Measurements from ENCODE around the gene STX8.

Gene STX8

GRCh38 chr17:9519583-9520272 is 55.9 kb downstream of the STX8 start:
- DNase-seq: no peak
- in situ Hi-C loops (cut with MboI; ENCODE audit: low pct_unique_long_range_greater_than_20kb, low sequenced_read_pairs): no loop called here

- in situ Hi-C loops (cut with MboI; ENCODE audit: low pct_unique_long_range_greater_than_20kb, low sequenced_read_pairs): no loop called here
- DNase-seq: no peak
These were observed 58.2 kb downstream of the STX8 start for GRCh38 chr17:9517396-9517795.

GRCh38 chr17:9513266-9513665 is 62.4 kb downstream of the STX8 start:
- DNase-seq: no peak
- in situ Hi-C loops (cut with MboI; ENCODE audit: low pct_unique_long_range_greater_than_20kb, low sequenced_read_pairs): no loop called here

- no peak for DNase-seq
- in situ Hi-C loops (cut with MboI; ENCODE audit: low pct_unique_long_range_greater_than_20kb, low sequenced_read_pairs): no loop called here
These were observed 63.1 kb downstream of the STX8 start for GRCh38 chr17:9512323-9513168.

- in situ Hi-C loops (cut with MboI; ENCODE audit: low pct_unique_long_range_greater_than_20kb, low sequenced_read_pairs): no loop called here
- peak; percentile 36 for DNase-seq
These were observed 66.3 kb downstream of the STX8 start for GRCh38 chr17:9509236-9509816.

- DNase-seq: no peak
- in situ Hi-C loops (cut with MboI; ENCODE audit: low pct_unique_long_range_greater_than_20kb, low sequenced_read_pairs): no loop called here
These were observed 76.6 kb downstream of the STX8 start for GRCh38 chr17:9499041-9499440.

- in situ Hi-C loops (cut with MboI; ENCODE audit: low pct_unique_long_range_greater_than_20kb, low sequenced_read_pairs): no loop called here
- DNase-seq: no peak
These were observed 77.1 kb downstream of the STX8 start for GRCh38 chr17:9498490-9498889.

- DNase-seq: no peak
- in situ Hi-C loops (cut with MboI; ENCODE audit: low pct_unique_long_range_greater_than_20kb, low sequenced_read_pairs): no loop called here
These were observed 87.1 kb downstream of the STX8 start for GRCh38 chr17:9488556-9488955.

- DNase-seq: no peak
- in situ Hi-C loops (cut with MboI; ENCODE audit: low pct_unique_long_range_greater_than_20kb, low sequenced_read_pairs): no loop called here
These were observed 88.2 kb downstream of the STX8 start for GRCh38 chr17:9487406-9487805.

GRCh38 chr17:9484789-9485188 is 90.8 kb downstream of the STX8 start:
- no peak for DNase-seq
- in situ Hi-C loops (cut with MboI; ENCODE audit: low pct_unique_long_range_greater_than_20kb, low sequenced_read_pairs): no loop called here

- in situ Hi-C loops (cut with MboI; ENCODE audit: low pct_unique_long_range_greater_than_20kb, low sequenced_read_pairs): no loop called here
- DNase-seq: no peak
These were observed 95.7 kb downstream of the STX8 start for GRCh38 chr17:9479964-9480363.

- DNase-seq: no peak
- in situ Hi-C loops (cut with MboI; ENCODE audit: low pct_unique_long_range_greater_than_20kb, low sequenced_read_pairs): no loop called here
These were observed 96.7 kb downstream of the STX8 start for GRCh38 chr17:9478889-9479288.

- no peak for DNase-seq
- in situ Hi-C loops (cut with MboI; ENCODE audit: low pct_unique_long_range_greater_than_20kb, low sequenced_read_pairs): no loop called here
These were observed 100.4 kb downstream of the STX8 start for GRCh38 chr17:9475101-9475658.

GRCh38 chr17:9473711-9474110 is 101.9 kb downstream of the STX8 start:
- DNase-seq: no peak
- in situ Hi-C loops (cut with MboI; ENCODE audit: low pct_unique_long_range_greater_than_20kb, low sequenced_read_pairs): no loop called here

- no peak for DNase-seq
- in situ Hi-C loops (cut with MboI; ENCODE audit: low pct_unique_long_range_greater_than_20kb, low sequenced_read_pairs): no loop called here
These were observed 103.1 kb downstream of the STX8 start for GRCh38 chr17:9472541-9472940.

GRCh38 chr17:9472094-9472493 is 103.5 kb downstream of the STX8 start:
- in situ Hi-C loops (cut with MboI; ENCODE audit: low pct_unique_long_range_greater_than_20kb, low sequenced_read_pairs): no loop called here
- no peak for DNase-seq

GRCh38 chr17:9470171-9470570 is 105.4 kb downstream of the STX8 start:
- DNase-seq: peak; percentile 59
- in situ Hi-C loops (cut with MboI; ENCODE audit: low pct_unique_long_range_greater_than_20kb, low sequenced_read_pairs): no loop called here

GRCh38 chr17:9468937-9469336 is 106.7 kb downstream of the STX8 start:
- no peak for DNase-seq
- in situ Hi-C loops (cut with MboI; ENCODE audit: low pct_unique_long_range_greater_than_20kb, low sequenced_read_pairs): no loop called here

GRCh38 chr17:9468532-9468931 is 107.1 kb downstream of the STX8 start:
- peak; percentile 20 for DNase-seq
- in situ Hi-C loops (cut with MboI; ENCODE audit: low pct_unique_long_range_greater_than_20kb, low sequenced_read_pairs): no loop called here

- in situ Hi-C loops (cut with MboI; ENCODE audit: low pct_unique_long_range_greater_than_20kb, low sequenced_read_pairs): no loop called here
- no peak for DNase-seq
These were observed 108.1 kb downstream of the STX8 start for GRCh38 chr17:9467518-9467917.

Measured in KBM-7 (cell line).